IPS-18a (cell line): ENCODE results near the gene FANCI.

ENCODE experiments used
- H3K27ac ChIP-seq: one replicate; pipeline ENCODE4 v1.5.1; 2013; ENCODE audit warnings: low read length
- H3K27me3 ChIP-seq: one replicate; pipeline ENCODE4 v1.6.1; 2013; ENCODE audit warnings: mild to moderate bottlenecking, low read length; ENCODE audit not compliant: control insufficient read depth, insufficient read depth
- H3K36me3 ChIP-seq: one replicate; pipeline ENCODE4 v1.6.1; 2013; ENCODE audit warnings: low read depth, low read length; ENCODE audit not compliant: control insufficient read depth
- H3K4me1 ChIP-seq: one replicate; pipeline ENCODE4 v1.6.1; 2013; ENCODE audit warnings: low read depth, low read length; ENCODE audit not compliant: control insufficient read depth
- H3K4me3 ChIP-seq: one replicate; pipeline ENCODE4 v1.5.1; 2013; ENCODE audit warnings: low read length
- H3K9ac ChIP-seq: one replicate; pipeline ENCODE4 v1.6.1; 2013; ENCODE audit warnings: mild to moderate bottlenecking, low read length, moderate library complexity
- H3K9me3 ChIP-seq: one replicate; pipeline ENCODE4 v1.6.1; 2013; ENCODE audit warnings: low read depth, low read length; ENCODE audit not compliant: control insufficient read depth

Gene FANCI

GRCh38 chr15:89358435-89358754 lies 114.6 kb downstream of the FANCI start:
- no peak overlapping the region for H3K9ac ChIP-seq
- peaks cover 94% of the 10 kb centered on the region for H3K27me3 ChIP-seq
- H3K36me3 ChIP-seq, result no peaks in the 10 kb centered on the region
- no peak overlapping the region for H3K27ac ChIP-seq
- peak overlapping the region; percentile 48 for H3K4me3 ChIP-seq
- H3K9me3 ChIP-seq, result no peaks in the 10 kb centered on the region
- peaks cover 3% of the 10 kb centered on the region for H3K4me1 ChIP-seq

GRCh38 chr15:89358755-89359439 lies 115.1 kb downstream of the FANCI start:
- Histone ChIP-seq H3K4me1 (peaks cover 3% of the 10 kb centered on the region), H3K9ac (no peak overlapping the region), H3K27ac (no peak overlapping the region), H3K36me3 (no peaks in the 10 kb centered on the region), H3K4me3 (peak overlapping the region; percentile 48), H3K9me3 (no peaks in the 10 kb centered on the region), H3K27me3 (peaks cover 97% of the 10 kb centered on the region)

- no peak overlapping the region for H3K4me3 ChIP-seq
- no peaks in the 10 kb centered on the region for H3K9me3 ChIP-seq
- peaks cover 100% of the 10 kb centered on the region for H3K27me3 ChIP-seq
- H3K36me3 ChIP-seq, result no peaks in the 10 kb centered on the region
- H3K27ac ChIP-seq, result no peak overlapping the region
- H3K9ac ChIP-seq, result no peak overlapping the region
- H3K4me1 ChIP-seq, result peaks cover 3% of the 10 kb centered on the region
Measured at GRCh38 chr15:89359471-89360293, 115.9 kb downstream of the FANCI start.

- Histone ChIP-seq H3K9ac (no peak overlapping the region), H3K27me3 (peaks cover 100% of the 10 kb centered on the region), H3K4me3 (no peak overlapping the region), H3K4me1 (peaks cover 3% of the 10 kb centered on the region), H3K9me3 (no peaks in the 10 kb centered on the region), H3K36me3 (no peaks in the 10 kb centered on the region), H3K27ac (no peak overlapping the region)
Measured at GRCh38 chr15:89360294-89360971, 116.7 kb downstream of the FANCI start.

- Histone ChIP-seq H3K9ac (no peak overlapping the region), H3K27me3 (peaks cover 100% of the 10 kb centered on the region), H3K36me3 (no peaks in the 10 kb centered on the region), H3K9me3 (no peaks in the 10 kb centered on the region), H3K4me3 (no peak overlapping the region), H3K4me1 (peaks cover 3% of the 10 kb centered on the region), H3K27ac (no peak overlapping the region)
Measured at GRCh38 chr15:89361451-89362202, 117.8 kb downstream of the FANCI start.

GRCh38 chr15:89362203-89363101 lies 118.7 kb downstream of the FANCI start:
- Histone ChIP-seq H3K9me3 (no peaks in the 10 kb centered on the region), H3K27ac (no peak overlapping the region), H3K4me1 (peaks cover 3% of the 10 kb centered on the region), H3K9ac (no peak overlapping the region), H3K36me3 (no peaks in the 10 kb centered on the region), H3K4me3 (no peak overlapping the region), H3K27me3 (peaks cover 100% of the 10 kb centered on the region)

- Histone ChIP-seq H3K9ac (no peak overlapping the region), H3K9me3 (no peaks in the 10 kb centered on the region), H3K4me3 (no peak overlapping the region), H3K27ac (no peak overlapping the region), H3K4me1 (peaks cover 3% of the 10 kb centered on the region), H3K27me3 (peaks cover 100% of the 10 kb centered on the region), H3K36me3 (no peaks in the 10 kb centered on the region)
Measured at GRCh38 chr15:89363133-89363532, 119.4 kb downstream of the FANCI start.

GRCh38 chr15:89363770-89364169 lies 120.0 kb downstream of the FANCI start:
- Histone ChIP-seq H3K4me3 (no peak overlapping the region), H3K36me3 (no peaks in the 10 kb centered on the region), H3K27ac (no peak overlapping the region), H3K9me3 (no peaks in the 10 kb centered on the region), H3K4me1 (peaks cover 4% of the 10 kb centered on the region), H3K27me3 (peaks cover 100% of the 10 kb centered on the region), H3K9ac (no peak overlapping the region)

GRCh38 chr15:89364341-89364740 lies 120.6 kb downstream of the FANCI start:
- H3K36me3 ChIP-seq, result no peaks in the 10 kb centered on the region
- H3K4me3 ChIP-seq, result no peak overlapping the region
- H3K9ac ChIP-seq, result no peak overlapping the region
- H3K9me3 ChIP-seq, result no peaks in the 10 kb centered on the region
- H3K27me3 ChIP-seq, result peaks cover 100% of the 10 kb centered on the region
- peaks cover 10% of the 10 kb centered on the region for H3K4me1 ChIP-seq
- H3K27ac ChIP-seq, result no peak overlapping the region

GRCh38 chr15:89364741-89365450 lies 121.1 kb downstream of the FANCI start:
- Histone ChIP-seq H3K27me3 (peaks cover 100% of the 10 kb centered on the region), H3K27ac (no peak overlapping the region), H3K9me3 (no peaks in the 10 kb centered on the region), H3K36me3 (no peaks in the 10 kb centered on the region), H3K9ac (no peak overlapping the region), H3K4me3 (no peak overlapping the region), H3K4me1 (peaks cover 15% of the 10 kb centered on the region)
